GM19099 (cell line): Measurements from ENCODE around the gene PDE2A.

Experiments
- POLR2A ChIP-seq: IDR thresholded peaks from 3 replicates; pipeline ENCODE4 v1.6.1; 2011; ENCODE audit warnings: low read depth; ENCODE audit not compliant: insufficient read length; ENCODE audit errors: extremely low read depth

PDE2A gene

GRCh38 chr11:72710278-72710677 lies 36.1 kb upstream of the PDE2A start:
- TF ChIP-seq POLR2A: no peak

DNA sequence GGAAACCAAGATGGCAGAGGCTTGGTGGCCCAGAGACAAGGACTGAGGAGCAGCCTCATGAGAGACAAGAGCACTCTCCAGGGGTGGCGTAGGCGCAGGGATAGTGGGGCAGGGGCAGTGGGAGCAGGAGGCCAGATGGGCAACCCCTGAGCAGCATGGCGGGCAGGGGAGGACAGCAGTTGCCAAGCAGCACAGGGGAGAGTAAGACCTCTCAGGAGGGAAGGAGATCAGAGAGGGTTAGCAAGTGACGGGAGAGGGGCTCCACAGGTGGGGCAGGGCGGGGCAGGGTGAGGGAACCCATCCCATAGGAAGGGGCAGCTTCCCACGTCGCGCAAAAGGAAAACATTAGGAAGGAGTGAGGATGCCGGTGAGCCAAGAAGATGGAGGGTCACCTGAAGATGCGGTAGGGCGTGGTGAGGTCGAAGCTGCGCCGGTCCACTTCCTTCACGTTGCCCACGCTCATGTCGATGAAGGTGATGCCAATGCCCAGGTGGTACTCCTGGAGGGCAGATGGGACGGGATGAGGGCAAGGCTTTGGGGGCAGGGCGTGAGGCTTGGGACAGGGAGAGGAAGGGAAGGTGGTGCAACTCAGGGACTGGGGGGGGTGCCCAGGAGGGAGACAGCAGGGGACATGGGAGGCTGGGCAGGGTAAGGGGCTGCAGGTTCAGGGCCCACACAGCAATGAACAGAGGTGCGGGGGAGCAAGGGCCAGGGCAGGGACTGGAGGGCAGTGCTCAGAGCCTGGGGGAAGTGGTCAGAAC lies 35.4 kb upstream of the PDE2A start:
- TF ChIP-seq POLR2A: no peak

GRCh38 chr11:72707032-72707431 lies 32.8 kb upstream of the PDE2A start:
- no peak for TF ChIP-seq POLR2A

DNA sequence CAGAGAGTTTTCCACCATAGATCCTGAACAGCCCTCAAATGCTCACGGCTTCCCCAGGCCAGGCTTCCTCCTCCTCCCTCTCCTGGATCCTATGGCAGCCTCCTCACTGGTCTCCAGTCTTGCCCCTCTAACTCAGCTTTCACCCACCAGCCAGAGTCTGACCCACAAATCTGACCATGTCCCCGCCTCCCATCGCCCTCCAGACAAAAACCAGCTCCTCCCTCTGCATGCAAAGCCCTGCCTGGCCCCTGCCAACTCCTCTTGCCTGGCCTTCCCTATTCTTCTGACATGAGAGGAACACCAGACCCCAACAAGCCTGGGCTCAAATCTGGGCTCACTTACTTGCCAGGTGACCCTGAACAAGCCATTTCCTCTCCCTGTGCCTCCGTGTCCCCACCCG lies 32.4 kb upstream of the PDE2A start:
- TF ChIP-seq POLR2A: no peak

- TF ChIP-seq POLR2A: no peak
These were observed 31.5 kb upstream of the PDE2A start for GRCh38 chr11:72705442-72706365.

GRCh38 chr11:72704783-72705265 lies 30.6 kb upstream of the PDE2A start:
- TF ChIP-seq POLR2A: no peak

DNA sequence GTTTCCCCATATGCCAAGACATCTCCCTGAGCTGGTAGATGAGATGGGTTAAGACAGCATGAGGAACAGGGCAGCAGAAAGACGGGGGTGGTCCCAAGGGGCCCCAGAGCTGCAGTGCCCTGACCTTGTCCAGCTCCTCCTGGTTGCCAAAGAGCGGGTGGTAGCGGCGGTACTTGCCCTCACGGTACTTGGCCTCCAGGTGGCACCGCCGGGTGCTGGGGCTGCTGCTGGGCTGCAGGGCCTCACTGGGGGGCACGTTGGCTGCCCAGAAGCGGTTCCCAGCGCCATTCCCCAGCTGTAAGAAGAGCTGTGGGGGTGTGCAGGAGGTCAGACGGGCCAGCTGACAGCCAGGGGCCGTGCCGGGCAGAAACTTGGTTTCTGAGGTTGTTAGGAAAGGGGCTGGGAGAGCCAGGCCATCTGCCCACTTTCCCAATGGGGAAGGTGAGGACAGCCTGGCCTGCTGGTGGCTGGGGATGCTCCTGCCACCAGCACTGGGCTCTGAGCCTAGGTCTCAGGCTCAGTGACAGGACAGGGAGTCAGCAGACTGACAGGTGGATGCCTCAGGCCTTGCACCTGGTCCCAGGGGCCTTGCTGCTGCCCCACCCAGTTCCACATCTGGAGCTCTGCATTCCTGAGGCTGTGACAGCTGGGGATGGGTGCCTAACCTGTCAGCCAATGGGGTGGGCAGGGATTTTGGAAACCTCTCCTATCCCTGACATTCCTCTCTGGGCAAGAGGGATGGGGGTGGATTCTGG lies 30.0 kb upstream of the PDE2A start:
- no peak for TF ChIP-seq POLR2A

DNA sequence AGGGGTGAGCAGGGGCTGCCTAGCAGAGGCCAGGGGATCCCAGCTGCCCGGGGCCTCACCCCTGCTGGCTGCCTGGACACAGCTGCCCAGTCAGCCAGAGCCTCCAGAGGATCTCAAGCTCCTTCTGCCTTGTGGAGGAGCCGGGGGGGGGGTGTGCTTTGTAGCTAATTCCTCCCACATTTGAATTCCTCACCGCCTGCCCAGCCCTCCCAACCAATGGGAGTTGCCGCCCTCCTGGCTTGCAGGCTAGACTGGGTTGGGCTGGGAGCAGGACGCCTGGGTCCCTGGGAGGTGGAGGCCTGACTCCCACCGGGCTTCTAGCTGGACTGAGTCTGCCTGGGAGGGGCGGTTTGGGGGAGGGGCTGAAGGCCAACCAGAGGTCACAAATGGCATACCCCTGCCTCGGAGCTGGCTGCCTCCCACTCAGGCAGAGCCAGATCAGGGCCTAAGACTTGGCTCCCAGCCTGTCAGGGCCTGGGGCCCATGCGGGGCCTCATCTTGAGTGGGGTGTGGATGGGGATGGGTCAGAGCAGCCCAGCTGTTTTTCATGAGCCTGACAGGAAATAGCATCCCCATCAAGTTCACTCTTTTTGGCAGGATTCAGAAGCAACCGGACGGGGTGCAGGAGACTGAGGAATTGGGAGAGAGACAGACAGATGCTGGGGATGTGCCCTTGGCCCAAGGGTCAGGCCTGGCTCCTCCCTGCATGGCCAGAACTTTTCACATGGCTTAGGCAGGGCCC lies 29.2 kb upstream of the PDE2A start:
- TF ChIP-seq POLR2A: no peak

- no peak for TF ChIP-seq POLR2A
These were observed 28.5 kb upstream of the PDE2A start for GRCh38 chr11:72702577-72703241.

- no peak for TF ChIP-seq POLR2A
These were observed 27.9 kb upstream of the PDE2A start for GRCh38 chr11:72702096-72702495.

GRCh38 chr11:72701466-72701865 lies 27.2 kb upstream of the PDE2A start:
- no peak for TF ChIP-seq POLR2A

DNA sequence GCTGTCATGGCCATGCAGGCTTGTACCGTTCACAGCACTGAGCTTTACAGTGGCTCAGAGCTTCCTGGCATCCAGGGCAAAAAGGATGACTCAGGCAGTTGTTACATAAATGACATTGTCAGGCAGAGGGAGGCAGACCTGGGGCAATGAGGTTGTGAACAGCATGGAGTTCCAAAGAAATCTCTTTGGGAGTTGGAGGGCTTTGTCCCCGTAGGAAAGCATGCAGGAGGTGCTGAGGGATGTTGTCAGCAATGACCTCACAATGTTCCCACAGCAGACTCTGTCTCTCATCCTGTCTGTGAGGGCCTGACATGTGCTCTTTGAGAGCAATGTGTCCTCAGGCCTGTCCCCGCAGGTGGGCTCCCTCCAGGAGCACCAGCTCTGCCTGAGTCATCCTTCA lies 25.9 kb upstream of the PDE2A start:
- no peak for TF ChIP-seq POLR2A

GRCh38 chr11:72697814-72698213 lies 23.6 kb upstream of the PDE2A start:
- no peak for TF ChIP-seq POLR2A
